Parathyroid adenoma (tissue), 2 donors: ENCODE results near the gene SNAPC3.

Experiments
- H2AFZ ChIP-seq: fragments of 300-600 bp; sonication (generic); one replicate; pipeline ENCODE4 v1.7.0; 2017; ENCODE audit warnings: antibody characterized with exemption, mild to moderate bottlenecking
- H3K27ac ChIP-seq: fragments of 300-600 bp; sonication (generic); one replicate; pipeline ENCODE4 v1.7.0; 2017
- H3K27me3 ChIP-seq: fragments of 300-600 bp; sonication (generic); one replicate; pipeline ENCODE4 v1.7.0; 2017; ENCODE audit warnings: low read length; ENCODE audit not compliant: control insufficient read depth, insufficient read depth
- H3K36me3 ChIP-seq: fragments of 300-600 bp; sonication (generic); one replicate; pipeline ENCODE4 v1.7.0; 2017; ENCODE audit warnings: low read length; ENCODE audit not compliant: control insufficient read depth, insufficient read depth
- H3K4me1 ChIP-seq: fragments of 300-600 bp; sonication (generic); one replicate; pipeline ENCODE4 v1.7.0; 2017; ENCODE audit warnings: control low read depth
- H3K4me2 ChIP-seq: fragments of 300-600 bp; sonication (generic); one replicate; pipeline ENCODE4 v1.7.0; 2017; ENCODE audit warnings: low read length
- H3K4me3 ChIP-seq: fragments of 300-600 bp; sonication (generic); one replicate; pipeline ENCODE4 v1.7.0; 2017; ENCODE audit warnings: low read depth, low read length
- H3K79me2 ChIP-seq: fragments of 300-600 bp; sonication (generic); one replicate; pipeline ENCODE4 v1.7.0; 2017; ENCODE audit warnings: control low read depth
- H3K9ac ChIP-seq: fragments of 300-600 bp; sonication (generic); one replicate; pipeline ENCODE4 v1.7.0; 2017; ENCODE audit warnings: mild to moderate bottlenecking
- H3K9me3 ChIP-seq: fragments of 300-600 bp; sonication (generic); one replicate; pipeline ENCODE4 v1.7.0; 2017; ENCODE audit warnings: low read length; ENCODE audit not compliant: control insufficient read depth
- TF ChIP-seq, protein P1 (sequence below): fragments of 300-600 bp; sonication (generic); IDR thresholded peaks from one replicate; pipeline ENCODE4 v1.7.0; 2017; ENCODE audit warnings: antibody characterized with exemption, mild to moderate bottlenecking
- donor health status: primary hyperparathyroidism.

The SNAPC3 gene

DNA sequence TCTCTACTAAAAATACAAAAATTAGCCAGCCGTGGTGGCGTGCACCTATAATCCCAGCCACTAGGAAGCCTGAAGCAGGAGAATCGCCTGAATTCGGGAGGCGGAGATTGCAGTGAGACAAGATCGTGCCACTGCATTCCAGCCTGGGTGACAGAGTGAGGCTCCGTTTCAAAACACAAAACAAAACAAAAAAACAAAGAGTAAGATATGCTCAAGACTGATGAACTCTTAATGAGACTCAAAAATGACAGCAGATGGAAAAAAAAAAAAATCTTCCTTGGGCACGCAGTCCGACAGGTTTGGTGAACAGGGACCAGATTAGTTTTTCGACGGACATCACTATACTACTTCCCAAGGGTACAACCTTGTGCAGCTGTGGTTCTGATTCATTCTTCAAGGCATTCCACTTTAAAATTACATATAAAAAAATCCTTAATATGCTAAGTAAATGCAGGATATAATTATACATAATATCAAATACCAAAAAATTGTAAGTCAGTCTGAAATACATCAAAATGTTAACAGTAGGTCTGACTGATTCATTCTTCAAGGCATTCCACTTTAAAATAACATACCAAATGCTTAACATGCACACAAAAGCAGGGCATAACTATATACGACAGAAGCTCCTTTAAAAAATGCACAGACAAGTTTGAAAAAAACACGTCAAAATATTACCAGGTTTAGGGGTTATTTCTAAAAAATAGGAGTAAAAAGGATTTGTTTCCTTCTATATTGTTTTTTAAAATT is 75.7 kb downstream of the SNAPC3 start:
- H3K79me2 ChIP-seq: no peaks in the 10 kb centered on the region
- H3K4me2 ChIP-seq: no peak overlapping the region
- no peaks in the 10 kb centered on the region for H3K27me3 ChIP-seq
- no peak overlapping the region for H3K27ac ChIP-seq
- no peak overlapping the region for H3K4me3 ChIP-seq
- H3K9ac ChIP-seq: no peak overlapping the region
- H2AFZ ChIP-seq: no peak overlapping the region
- no peaks in the 10 kb centered on the region for H3K9me3 ChIP-seq
- H3K4me1 ChIP-seq: no peaks in the 10 kb centered on the region
- TF ChIP-seq, protein P1, sequence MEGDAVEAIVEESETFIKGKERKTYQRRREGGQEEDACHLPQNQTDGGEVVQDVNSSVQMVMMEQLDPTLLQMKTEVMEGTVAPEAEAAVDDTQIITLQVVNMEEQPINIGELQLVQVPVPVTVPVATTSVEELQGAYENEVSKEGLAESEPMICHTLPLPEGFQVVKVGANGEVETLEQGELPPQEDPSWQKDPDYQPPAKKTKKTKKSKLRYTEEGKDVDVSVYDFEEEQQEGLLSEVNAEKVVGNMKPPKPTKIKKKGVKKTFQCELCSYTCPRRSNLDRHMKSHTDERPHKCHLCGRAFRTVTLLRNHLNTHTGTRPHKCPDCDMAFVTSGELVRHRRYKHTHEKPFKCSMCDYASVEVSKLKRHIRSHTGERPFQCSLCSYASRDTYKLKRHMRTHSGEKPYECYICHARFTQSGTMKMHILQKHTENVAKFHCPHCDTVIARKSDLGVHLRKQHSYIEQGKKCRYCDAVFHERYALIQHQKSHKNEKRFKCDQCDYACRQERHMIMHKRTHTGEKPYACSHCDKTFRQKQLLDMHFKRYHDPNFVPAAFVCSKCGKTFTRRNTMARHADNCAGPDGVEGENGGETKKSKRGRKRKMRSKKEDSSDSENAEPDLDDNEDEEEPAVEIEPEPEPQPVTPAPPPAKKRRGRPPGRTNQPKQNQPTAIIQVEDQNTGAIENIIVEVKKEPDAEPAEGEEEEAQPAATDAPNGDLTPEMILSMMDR: no peak
- no peaks in the 10 kb centered on the region for H3K36me3 ChIP-seq

- H3K4me3 ChIP-seq: no peak overlapping the region
- no peak overlapping the region for H2AFZ ChIP-seq
- no peaks in the 10 kb centered on the region for H3K9me3 ChIP-seq
- H3K27me3 ChIP-seq: no peaks in the 10 kb centered on the region
- no peak overlapping the region for H3K27ac ChIP-seq
- H3K9ac ChIP-seq: no peak overlapping the region
- TF ChIP-seq, protein P1: no peak
- no peaks in the 10 kb centered on the region for H3K79me2 ChIP-seq
- H3K4me1 ChIP-seq: no peaks in the 10 kb centered on the region
- H3K36me3 ChIP-seq: no peaks in the 10 kb centered on the region
- H3K4me2 ChIP-seq: no peak overlapping the region
Observed at GRCh38 chr9:15499139-15499538, 76.5 kb downstream of the SNAPC3 start.

GRCh38 chr9:15501179-15501578 is 78.5 kb downstream of the SNAPC3 start:
- TF ChIP-seq, protein P1: no peak
- no peak overlapping the region for H3K27ac ChIP-seq
- no peaks in the 10 kb centered on the region for H3K79me2 ChIP-seq
- H2AFZ ChIP-seq: no peak overlapping the region
- no peaks in the 10 kb centered on the region for H3K4me1 ChIP-seq
- no peak overlapping the region for H3K4me3 ChIP-seq
- H3K27me3 ChIP-seq: no peaks in the 10 kb centered on the region
- H3K9me3 ChIP-seq: no peaks in the 10 kb centered on the region
- no peak overlapping the region for H3K4me2 ChIP-seq
- H3K9ac ChIP-seq: no peak overlapping the region
- H3K36me3 ChIP-seq: no peaks in the 10 kb centered on the region

- TF ChIP-seq, protein P1: no peak
- no peak overlapping the region for H2AFZ ChIP-seq
- H3K79me2 ChIP-seq: no peaks in the 10 kb centered on the region
- no peaks in the 10 kb centered on the region for H3K27me3 ChIP-seq
- no peak overlapping the region for H3K27ac ChIP-seq
- H3K4me2 ChIP-seq: no peak overlapping the region
- H3K4me1 ChIP-seq: no peaks in the 10 kb centered on the region
- no peaks in the 10 kb centered on the region for H3K36me3 ChIP-seq
- no peaks in the 10 kb centered on the region for H3K9me3 ChIP-seq
- H3K9ac ChIP-seq: no peak overlapping the region
- no peak overlapping the region for H3K4me3 ChIP-seq
Observed at GRCh38 chr9:15501803-15502202, 79.1 kb downstream of the SNAPC3 start.

DNA sequence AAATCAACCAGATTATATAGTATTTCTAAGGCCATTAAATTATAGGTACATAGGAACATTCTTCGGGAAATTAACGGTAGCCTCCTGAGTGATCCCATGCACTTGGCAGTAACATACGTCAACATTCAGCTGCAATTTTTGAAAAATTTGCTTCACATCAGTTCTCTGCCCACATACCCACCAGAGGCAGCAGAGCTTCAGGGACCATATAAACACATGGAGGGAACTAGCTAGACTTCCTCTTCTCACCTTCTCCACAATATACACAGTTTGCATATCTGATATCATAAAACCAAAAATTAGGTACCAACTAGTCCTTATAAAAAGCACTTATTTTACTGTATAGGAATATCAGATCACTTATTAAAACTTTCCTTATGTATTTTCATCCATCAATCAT is 83.2 kb downstream of the SNAPC3 start:
- Histone ChIP-seq H3K9ac (no peak overlapping the region), H3K4me2 (no peak overlapping the region), H3K27me3 (no peaks in the 10 kb centered on the region), H3K4me3 (no peak overlapping the region), H3K79me2 (no peaks in the 10 kb centered on the region), H3K27ac (no peak overlapping the region), H3K9me3 (no peaks in the 10 kb centered on the region), H2AFZ (no peak overlapping the region), H3K4me1 (no peaks in the 10 kb centered on the region), H3K36me3 (no peaks in the 10 kb centered on the region)
- TF ChIP-seq, protein P1: no peak
